HG03095 (cell line): Measurements from ENCODE around the gene C6orf163.
A peak's percentile ranks its signal among the peaks of the same experiment; 100 is the strongest.

Experiments used
- ATAC-seq: cut with Tn5 transposase; IDR thresholded peaks from one replicate; pipeline ENCODE4 v1.9.1; 2021; ENCODE audit warnings: moderate library complexity; ENCODE audit not compliant: unreplicated experiment

C6orf163 gene

DNA sequence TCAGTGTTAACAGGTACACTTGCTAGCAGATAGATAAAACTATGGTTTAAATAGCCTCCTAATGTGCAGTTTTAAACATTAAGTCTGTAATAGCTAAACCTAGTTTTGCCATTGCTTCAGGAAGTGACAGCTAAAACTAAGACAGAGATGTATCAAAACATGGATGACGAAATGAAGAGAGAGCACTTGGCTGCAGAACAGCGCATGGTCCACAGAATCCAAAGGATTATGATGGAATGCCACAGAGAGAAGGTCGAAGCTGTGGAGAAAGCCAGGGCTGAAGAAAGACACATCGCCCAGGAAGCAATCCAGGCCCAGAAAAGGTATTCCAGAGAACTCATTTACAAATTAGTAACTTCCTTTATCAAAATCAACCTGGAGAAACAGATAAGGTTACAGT is 11.6 kb downstream of the C6orf163 start:
- ATAC-seq: no peak

DNA sequence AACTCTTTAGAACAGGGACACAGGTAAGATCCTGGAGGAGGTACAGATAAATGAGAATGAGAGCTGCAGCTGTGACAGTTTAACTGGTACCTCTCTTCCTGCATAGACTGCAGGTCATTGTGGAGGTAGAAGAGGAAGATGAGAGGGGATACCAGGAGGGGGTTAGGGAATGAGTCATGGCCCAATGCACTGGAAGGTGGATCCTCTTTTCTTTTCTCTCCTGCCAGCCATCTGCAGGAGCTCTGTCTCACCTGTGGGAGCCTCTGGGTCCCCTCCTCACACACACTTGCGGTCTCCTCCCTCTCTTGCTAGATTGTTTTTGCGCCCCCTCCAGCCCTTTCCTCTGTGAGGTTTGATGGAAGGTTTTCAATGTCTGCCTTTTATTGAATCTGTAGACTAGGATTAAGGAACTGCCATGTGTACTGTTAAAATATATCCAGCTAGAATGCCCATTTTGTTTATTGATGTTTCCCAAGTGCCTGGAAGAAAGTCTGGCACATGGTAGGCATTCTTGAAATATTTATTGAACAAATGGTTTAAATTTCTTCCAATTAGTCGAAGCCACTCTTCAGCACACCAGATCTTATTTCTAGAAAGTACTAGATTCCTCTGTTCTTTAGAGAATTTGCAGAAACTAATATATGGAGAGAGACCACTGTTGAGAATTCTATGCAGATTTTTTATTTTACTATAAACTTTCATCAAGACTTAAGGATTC is 13.0 kb downstream of the C6orf163 start:
- no peak for ATAC-seq

DNA sequence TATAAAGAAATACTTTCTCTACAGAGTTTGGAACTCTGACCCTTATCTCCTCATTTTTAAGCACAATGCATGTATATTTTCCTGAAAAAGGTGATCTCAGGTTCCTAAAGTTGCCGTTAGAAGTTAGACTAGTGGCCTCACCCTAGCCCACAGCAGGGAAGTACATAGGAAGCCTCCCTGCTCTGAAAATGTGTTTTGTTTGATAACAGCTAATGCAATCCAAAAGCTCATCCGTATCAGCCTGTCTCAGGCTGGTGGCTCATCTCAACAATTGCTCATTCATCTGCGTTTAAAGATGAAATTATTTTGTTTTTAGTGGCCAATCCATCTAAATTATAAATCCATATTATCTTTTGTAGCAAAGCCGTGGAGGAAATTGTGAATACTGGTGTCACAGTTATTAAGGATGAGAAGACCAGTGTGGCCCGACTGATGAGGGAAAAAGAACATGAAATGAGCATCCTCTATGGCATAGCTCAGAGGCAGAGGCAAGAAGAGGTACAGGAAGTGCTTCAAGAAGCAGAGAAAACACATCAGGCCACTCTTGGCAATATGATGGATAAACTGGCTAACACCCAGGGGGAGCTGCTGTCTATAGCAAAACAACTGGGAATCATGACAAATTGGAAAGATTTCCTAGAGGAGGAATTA is 20.1 kb downstream of the C6orf163 start:
- no peak for ATAC-seq

- ATAC-seq: no peak
Observed at GRCh38 chr6:87366072-87366827, 21.6 kb downstream of the C6orf163 start.

- ATAC-seq: no peak
Observed at GRCh38 chr6:87366899-87367298, 22.3 kb downstream of the C6orf163 start.

- no peak for ATAC-seq
Observed at GRCh38 chr6:87373377-87373776, 28.8 kb downstream of the C6orf163 start.

DNA sequence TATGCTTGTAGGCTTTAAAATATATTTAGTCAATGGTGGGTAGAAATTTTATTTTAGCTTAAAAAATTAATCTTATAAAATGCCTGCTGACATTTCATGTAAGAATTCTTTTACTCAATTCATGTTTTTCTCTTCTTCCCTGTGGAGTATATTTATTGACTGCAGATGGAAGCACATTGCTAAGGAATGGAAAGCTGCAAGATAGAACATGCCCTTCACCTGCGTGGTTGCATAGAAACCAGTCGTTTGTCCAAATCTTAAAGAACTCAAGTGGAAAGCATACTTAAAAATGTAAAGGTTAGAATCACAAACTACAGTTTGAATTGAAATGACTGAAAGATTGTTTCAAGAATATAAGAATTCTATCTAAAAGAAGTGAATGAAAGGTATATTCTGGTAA is 30.7 kb downstream of the C6orf163 start:
- no peak for ATAC-seq

DNA sequence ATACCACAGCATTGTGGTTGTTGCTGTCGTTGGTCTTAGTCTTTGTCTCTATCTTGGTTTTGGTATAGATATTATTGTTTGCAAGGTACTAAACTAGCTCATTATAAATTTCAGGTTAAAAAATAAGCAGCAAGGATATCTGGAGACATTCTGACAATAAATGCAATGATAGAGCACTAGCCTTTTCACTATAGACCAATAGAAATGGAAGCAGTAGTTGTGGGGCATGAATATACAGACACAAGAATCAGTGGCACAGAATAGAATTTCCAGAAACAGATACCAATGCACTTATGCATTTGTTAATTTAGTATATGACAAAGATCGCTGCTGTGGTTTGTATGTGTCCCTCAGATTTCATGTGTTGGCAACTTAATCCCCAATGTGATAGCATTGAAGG is 32.0 kb downstream of the C6orf163 start:
- no peak for ATAC-seq

DNA sequence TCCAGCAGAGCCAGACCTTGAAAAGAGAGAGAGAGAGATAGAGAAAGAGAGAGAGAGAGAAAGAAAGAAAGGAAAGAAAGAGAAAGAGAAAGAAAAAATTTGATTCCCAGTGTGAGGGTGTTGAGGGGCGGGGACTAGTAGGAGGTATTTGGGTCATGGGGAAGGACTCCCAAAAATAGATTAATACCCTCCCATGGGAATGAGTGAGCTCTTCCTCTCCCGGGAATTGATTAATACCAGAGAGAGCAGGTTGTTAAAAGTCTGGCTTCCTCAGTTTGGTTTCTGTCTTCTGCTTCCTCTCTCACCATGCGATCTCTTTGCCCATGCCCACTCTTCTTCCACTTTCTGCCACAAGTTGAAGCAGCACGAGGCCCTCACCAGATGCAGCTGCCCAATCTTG is 34.3 kb downstream of the C6orf163 start:
- no peak for ATAC-seq

DNA sequence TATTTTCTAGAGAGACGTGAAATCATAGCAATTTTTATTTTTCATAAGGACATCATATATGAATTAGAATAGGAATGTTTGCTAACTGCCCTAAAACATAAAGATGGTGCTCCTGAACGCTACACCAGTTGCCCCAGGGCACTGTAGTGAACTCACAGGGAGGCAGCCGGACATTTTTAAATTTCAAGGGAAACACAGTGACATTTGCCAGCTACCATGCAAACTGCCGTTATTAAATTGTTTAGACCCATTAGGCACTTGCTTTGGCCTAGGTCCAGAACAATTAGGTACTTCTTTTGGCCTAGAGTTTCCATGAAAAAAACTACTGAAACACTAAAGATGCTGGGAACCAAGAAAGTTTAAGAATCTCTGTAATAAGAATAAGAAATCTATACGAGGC is 38.2 kb downstream of the C6orf163 start:
- ATAC-seq: no peak

DNA sequence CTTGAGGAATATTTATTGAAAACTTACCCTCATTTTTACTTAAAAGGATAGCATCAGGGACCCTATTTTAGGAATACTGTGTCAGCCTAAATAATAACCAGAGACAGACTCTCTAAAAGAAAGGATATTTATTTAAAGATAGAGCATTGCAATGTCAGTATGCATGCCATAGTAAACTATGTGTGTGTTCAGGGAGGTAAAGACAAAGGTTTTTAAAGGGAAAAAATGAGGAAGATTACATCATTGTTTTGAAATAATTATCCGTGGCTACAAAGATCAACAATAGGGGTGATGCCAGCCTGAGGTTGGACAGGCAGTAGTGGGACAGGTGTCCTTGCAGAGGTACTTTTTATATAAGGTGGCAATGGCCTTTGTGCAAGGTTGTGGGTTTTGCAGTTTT is 39.4 kb downstream of the C6orf163 start:
- no peak for ATAC-seq

DNA sequence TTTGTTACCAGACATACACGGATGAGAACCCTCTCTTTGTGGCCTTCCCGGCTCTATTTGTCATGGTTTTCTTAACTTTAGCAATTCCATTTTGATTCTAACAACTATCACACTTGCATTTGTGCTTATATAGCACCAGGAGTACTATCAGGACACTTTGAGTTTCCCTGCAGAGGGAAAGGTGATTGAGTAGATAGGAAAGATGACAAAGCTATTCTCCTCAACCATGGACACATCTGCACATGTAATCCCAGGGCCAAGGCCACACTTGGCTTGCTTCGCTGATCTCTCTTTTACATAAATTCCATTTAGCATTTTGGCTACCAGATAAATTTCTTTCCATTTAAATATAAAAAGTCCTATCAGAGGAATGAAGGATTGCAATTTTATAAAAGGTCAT is 39.8 kb downstream of the C6orf163 start:
- no peak for ATAC-seq

- ATAC-seq: no peak
Observed at GRCh38 chr6:87391334-87391733, 46.7 kb downstream of the C6orf163 start.

DNA sequence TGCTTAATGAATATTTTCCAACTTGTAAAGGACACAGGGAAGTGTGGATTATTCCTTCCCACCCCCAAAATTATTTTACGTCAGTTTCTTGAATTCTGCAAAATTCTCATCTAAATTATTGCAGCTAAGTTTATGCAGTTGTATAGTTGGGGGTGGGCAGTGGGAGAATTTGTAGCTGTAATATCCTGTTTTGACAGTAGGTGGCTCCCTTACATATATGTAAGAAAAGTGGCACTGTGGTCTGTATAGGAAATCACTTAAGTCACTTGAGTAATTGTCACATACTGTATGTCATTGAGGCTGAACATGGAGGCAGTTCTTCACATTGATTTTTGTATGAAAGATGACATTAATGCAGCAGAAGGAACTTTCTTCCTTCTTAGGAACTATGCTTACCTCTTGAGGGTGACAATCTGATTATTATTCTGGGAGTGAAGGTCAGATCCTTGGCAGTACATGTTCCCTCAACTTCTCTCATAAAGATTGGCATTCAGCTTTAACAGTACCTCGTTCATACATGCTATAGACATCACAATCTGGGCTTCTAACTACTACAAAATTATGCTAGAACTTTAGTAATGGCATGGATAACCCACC is 48.5 kb downstream of the C6orf163 start:
- ATAC-seq: peak; percentile 89

DNA sequence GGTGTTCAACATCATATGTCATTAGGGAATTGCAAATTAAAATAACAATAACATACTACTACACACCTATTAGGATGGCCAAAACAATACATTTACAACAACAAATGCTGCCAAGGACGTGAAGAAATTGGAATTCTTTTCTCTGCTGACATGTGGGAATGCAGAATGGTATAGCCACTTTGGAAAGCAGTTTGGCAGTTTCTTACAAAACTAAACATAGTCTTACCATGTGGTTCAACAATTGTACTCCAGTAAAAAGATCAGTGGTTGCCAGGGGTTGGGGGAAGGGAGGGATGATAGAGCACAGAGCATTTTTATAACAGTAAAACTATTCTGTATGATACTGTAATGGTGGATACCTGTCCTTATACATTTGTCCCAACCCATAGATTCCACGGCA is 50.8 kb downstream of the C6orf163 start:
- ATAC-seq: no peak

DNA sequence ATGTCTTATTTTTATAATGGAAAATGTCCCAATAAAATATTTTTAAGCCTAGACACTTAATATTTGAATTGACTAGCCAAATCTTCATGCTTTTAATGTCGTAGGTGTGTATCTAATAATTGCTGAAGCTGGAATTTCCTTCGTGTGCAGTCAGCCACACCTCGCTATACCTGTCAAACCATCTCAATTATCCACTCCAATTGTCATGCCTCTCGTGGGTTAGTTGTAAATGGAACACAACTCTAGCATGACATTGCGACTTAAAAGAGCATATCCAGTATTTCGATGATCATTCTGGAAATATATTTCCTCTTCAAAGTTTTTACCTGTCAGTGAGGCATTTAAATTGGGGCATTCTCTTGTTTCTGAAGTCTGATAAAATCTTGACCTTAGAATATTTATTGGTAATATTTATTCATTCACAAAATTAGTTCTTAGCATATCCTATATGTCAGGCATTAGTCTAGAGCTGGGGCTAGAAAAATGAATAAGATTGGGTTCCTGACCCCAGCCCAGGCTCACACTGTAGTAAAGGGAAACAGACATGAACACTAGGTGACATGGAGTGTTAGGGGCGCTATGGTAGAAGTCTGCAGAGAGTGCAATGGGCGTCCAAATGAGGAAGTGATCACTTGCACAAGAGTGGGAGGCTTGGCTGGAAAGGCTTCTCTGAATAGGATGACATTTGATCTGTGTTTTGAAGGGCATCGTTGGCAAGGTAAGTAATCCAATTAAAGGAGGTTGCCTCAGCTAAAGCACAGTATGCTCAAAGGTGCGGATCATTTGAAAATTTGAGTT is 52.2 kb downstream of the C6orf163 start:
- ATAC-seq: no peak

DNA sequence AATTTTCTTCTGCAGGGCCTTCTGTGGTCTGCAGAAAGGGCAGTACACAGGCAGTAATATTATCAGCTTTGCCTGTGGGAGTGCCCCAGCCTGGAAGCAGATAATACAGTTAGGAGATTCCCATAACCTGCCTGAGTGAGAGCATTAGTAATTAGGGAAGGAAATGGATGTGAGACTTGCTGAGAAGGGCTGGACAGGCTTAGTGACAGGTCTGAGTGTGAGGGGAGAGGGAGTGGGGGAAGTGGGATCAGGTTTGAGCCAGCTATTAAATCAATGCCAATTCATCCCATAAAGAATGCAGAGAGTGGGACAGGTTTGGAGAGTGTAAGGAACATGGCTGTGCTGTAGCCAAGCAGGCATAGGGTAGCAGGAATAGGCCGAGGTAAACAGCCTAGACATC is 53.0 kb downstream of the C6orf163 start:
- ATAC-seq: no peak

GRCh38 chr6:87401832-87402231 is 57.2 kb downstream of the C6orf163 start:
- ATAC-seq: no peak

GRCh38 chr6:87407561-87407900 is 62.9 kb downstream of the C6orf163 start:
- ATAC-seq: peak; percentile 14

GRCh38 chr6:87407901-87408720 is 63.5 kb downstream of the C6orf163 start, which contains the start of gene CFAP206:
CFAP206 (plus strand) TSS chr6:87407972; CDS start chr6:87409840, 1,868 bp downstream.
- peak; percentile 81 for ATAC-seq
